B cell (primary cell): ENCODE measurements around the gene FRMD7. TPM values are rescaled to one million over a fixed set of nuclear protein-coding genes. Genes with fewer than 3 reads are reported as not detected.

ENCODE experiments used
- ATAC-seq: fragments of 200-7000 bp; cut with Tn5 transposase; one replicate; pipeline ENCODE4 v1.10.0; 2021; ENCODE audit warnings: low read depth, mild to moderate bottlenecking, moderate number of reproducible peaks, moderate library complexity
- CTCF ChIA-PET: fragments of 350-600 bp; sonication (Branson Sonifier 250); formaldehyde crosslinking; loops from one replicate; lab custom pipeline; 2021; ENCODE audit warnings: antibody characterized with exemption, inconsistent platforms; lab: Charles Lee
- POLR2A ChIA-PET: fragments of 350-600 bp; sonication (Branson Sonifier 250); formaldehyde crosslinking; loops from one replicate; lab custom pipeline; 2021; ENCODE audit warnings: antibody characterized with exemption; lab: Charles Lee
- DNase-seq: peaks from one replicate; pipeline ENCODE4 v3.0.0; 2013
- H2AFZ ChIP-seq: 2 replicates; pipeline ENCODE4 v1.6.1; 2012; ENCODE audit warnings: mild to moderate bottlenecking, low read depth, low read length; ENCODE audit not compliant: insufficient read depth, poor library complexity, severe bottlenecking
- H3K27ac ChIP-seq, 2 donors: 1 replicate in 1 of 2; 2 replicates in 1 of 2; pipeline ENCODE4 v1.5.1; 2012 to 2013; ENCODE audit warnings: low read length in 2 of 2, mild to moderate bottlenecking in 2 of 2, moderate library complexity in 1 of 2
- H3K27me3 ChIP-seq, 4 experiments: fragments of 200-600 bp in 1 of 4; sonication (generic) in 1 of 4; replicated peaks in 1 of 4; 1 replicate in 2 of 4; 2 replicates in 2 of 4; pipeline versions ENCODE4 v1.6.1 to v1.7.0; 2013 to 2016; ENCODE audit warnings: low read length in 3 of 4, mild to moderate bottlenecking in 2 of 4, mixed read lengths in 1 of 4, moderate library complexity in 1 of 4; ENCODE audit not compliant: insufficient read depth in 4 of 4, control insufficient read depth in 3 of 4; ENCODE audit errors: control extremely low read depth in 1 of 4
- H3K36me3 ChIP-seq, 2 experiments: replicated peaks in 1 of 2; 1 replicate in 1 of 2; 2 replicates in 1 of 2; pipeline versions ENCODE4 v1.6.1 to v1.7.1; 2013; ENCODE audit warnings: low read length in 1 of 2; ENCODE audit not compliant: insufficient read depth in 2 of 2, control insufficient read depth in 1 of 2; ENCODE audit errors: control extremely low read depth in 1 of 2, extremely low read depth in 1 of 2
- H3K4me1 ChIP-seq, 2 donors: fragments of 200-600 bp in 1 of 2; sonication (generic) in 1 of 2; 1 replicate in 1 of 2; 2 replicates in 1 of 2; pipeline versions ENCODE4 v1.5.1 to v1.6.1; 2013 to 2017; ENCODE audit warnings: low read length in 2 of 2; ENCODE audit not compliant: control insufficient read depth in 2 of 2, insufficient read depth in 2 of 2
- H3K4me2 ChIP-seq: replicated peaks from 2 replicates; pipeline ENCODE3; 2012; ENCODE audit warnings: mild to moderate bottlenecking, low read depth, low read length; ENCODE audit not compliant: poor library complexity, severe bottlenecking
- H3K4me3 ChIP-seq, 5 experiments: fragments of 200-600 bp in 1 of 5; sonication (generic) in 1 of 5; 1 replicate in 3 of 5; 2 replicates in 2 of 5; pipeline versions ENCODE4 v1.5.1 to v1.7.0; 2011 to 2016; ENCODE audit warnings: low read length in 4 of 5, mild to moderate bottlenecking in 4 of 5, low read depth in 2 of 5, control low read depth in 1 of 5, moderate library complexity in 1 of 5; ENCODE audit not compliant: insufficient read depth in 1 of 5; ENCODE audit errors: control extremely low read depth in 1 of 5, extremely low read depth in 1 of 5
- H3K79me2 ChIP-seq: fragments of 200-600 bp; sonication (generic); one replicate; pipeline ENCODE4 v1.6.0; 2016; ENCODE audit warnings: low read length; ENCODE audit not compliant: control insufficient read depth, insufficient read depth
- H3K9ac ChIP-seq: fragments of 200-600 bp; sonication (generic); 2 replicates; pipeline ENCODE4 v1.6.1; 2017; ENCODE audit warnings: mild to moderate bottlenecking, low read length, moderate library complexity
- H3K9me3 ChIP-seq, 3 donors: one replicate each; pipeline versions ENCODE4 v1.6.1 to v1.7.1; 2013; ENCODE audit warnings: low read length in 2 of 3; ENCODE audit not compliant: control insufficient read depth in 2 of 3, insufficient read depth in 1 of 3; ENCODE audit errors: control extremely low read depth in 1 of 3
- H4K20me1 ChIP-seq: 2 replicates; pipeline ENCODE4 v1.6.0; 2012; ENCODE audit warnings: mild to moderate bottlenecking, low read length; ENCODE audit not compliant: insufficient read depth, control insufficient read depth, poor library complexity, severe bottlenecking
- H3K27ac Mint-ChIP-seq: one replicate; pipeline ENCODE4 v1.8.0; 2021; ENCODE audit warnings: mixed read lengths
- H3K27me3 Mint-ChIP-seq: one replicate; pipeline ENCODE4 v1.8.0; 2021; ENCODE audit warnings: mixed read lengths
- H3K4me1 Mint-ChIP-seq: one replicate; pipeline ENCODE4 v1.8.0; 2021; ENCODE audit warnings: mixed read lengths
- H3K4me3 Mint-ChIP-seq: one replicate; pipeline ENCODE4 v1.8.0; 2021; ENCODE audit warnings: mixed read lengths
- H3K9me3 Mint-ChIP-seq: one replicate; pipeline ENCODE4 v1.8.0; 2022; ENCODE audit warnings: mixed read lengths; ENCODE audit not compliant: insufficient read depth
- EZH2 ChIP-seq: IDR thresholded peaks from 2 replicates; pipeline ENCODE4 v1.6.1; 2012; ENCODE audit warnings: borderline replicate concordance, low read depth, mild to moderate bottlenecking, moderate library complexity, low read length; ENCODE audit not compliant: insufficient read depth, poor library complexity, severe bottlenecking
- WGBS: methylation state at CpG from one replicate; pipeline ENCODE4 v1.1.5; 2013; ENCODE audit warnings: missing lambda C conversion rate; ENCODE audit not compliant: insufficient coverage; 5-methylcytosine and 5-hydroxymethylcytosine counted together
- intact Hi-C: fragments of 100-400 bp; cut with micrococcal nuclease; formaldehyde crosslinking; loops from one replicate; pipeline ENCODE4 v1.10.0; 2022
- polyA plus RNA-seq: library from polyadenylated mRNA; depleted of rRNA; stranded (reverse); fragments of >200 nt; gene quantifications from 2 replicates; pipeline ENCODE4 v1.2.3, GENCODE V29; 2012
- total RNA-seq, 2 donors: library from RNA; stranded (reverse); fragments of 120-200 nt in 1 of 2; gene quantifications; 1 replicate in 1 of 2; 2 replicates in 1 of 2; pipeline versions ENCODE4 v1.2.3 to v1.2.4, GENCODE V29; 2013 to 2022
- TF ChIP-seq, protein P1 (sequence below): fragments of 200-600 bp; IDR thresholded peaks from one replicate; pipeline ENCODE4 v1.8.0; 2022; ENCODE audit warnings: antibody characterized with exemption, mild to moderate bottlenecking

The FRMD7 gene
- total and polyA plus RNA-seq, 2 donors (not counting 1 experiment from before 2014, with no cell fraction given) = not detected

DNA sequence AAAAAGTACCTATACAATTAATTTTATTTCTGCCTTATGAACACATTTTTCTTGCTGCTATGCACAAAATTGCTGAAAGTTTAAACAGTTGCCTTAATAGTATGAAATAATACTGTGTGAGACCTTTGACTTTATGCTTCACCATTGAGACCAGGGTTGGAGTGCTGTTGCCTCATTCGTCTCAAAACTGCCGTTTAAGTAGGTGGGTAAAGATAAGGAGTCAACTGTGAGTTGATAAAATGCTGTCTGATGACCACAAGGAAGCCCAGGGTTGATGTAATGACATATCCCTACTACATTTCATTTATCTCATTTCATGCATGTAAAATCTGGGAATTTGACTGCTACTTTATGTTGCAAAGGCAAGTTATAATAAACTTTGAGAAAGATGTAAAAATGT, 81.3 kb downstream of the FRMD7 start:
- Histone ChIP-seq H3K9me3 (no peaks in the 10 kb centered on the region), H3K36me3 (no peaks in the 10 kb centered on the region), H3K27ac (no peak overlapping the region), H3K79me2 (peaks cover 20% of the 10 kb centered on the region), H3K4me2 (no peak overlapping the region), H3K4me3 (no peak overlapping the region), H3K9ac (no peak overlapping the region), H4K20me1 (peaks cover 6% of the 10 kb centered on the region), H3K4me1 (peaks cover 0 to 5% of the 10 kb centered on the region in 2 donors), H3K27me3 (no peaks in the 10 kb centered on the region), H2AFZ (no peak overlapping the region)
- no CpG with 5 or more reads among the region's 2 CpGs for WGBS
- H3K9me3 Mint-ChIP-seq = no peaks in the 10 kb centered on the region
- no peak for TF ChIP-seq EZH2
- TF ChIP-seq, protein P1, sequence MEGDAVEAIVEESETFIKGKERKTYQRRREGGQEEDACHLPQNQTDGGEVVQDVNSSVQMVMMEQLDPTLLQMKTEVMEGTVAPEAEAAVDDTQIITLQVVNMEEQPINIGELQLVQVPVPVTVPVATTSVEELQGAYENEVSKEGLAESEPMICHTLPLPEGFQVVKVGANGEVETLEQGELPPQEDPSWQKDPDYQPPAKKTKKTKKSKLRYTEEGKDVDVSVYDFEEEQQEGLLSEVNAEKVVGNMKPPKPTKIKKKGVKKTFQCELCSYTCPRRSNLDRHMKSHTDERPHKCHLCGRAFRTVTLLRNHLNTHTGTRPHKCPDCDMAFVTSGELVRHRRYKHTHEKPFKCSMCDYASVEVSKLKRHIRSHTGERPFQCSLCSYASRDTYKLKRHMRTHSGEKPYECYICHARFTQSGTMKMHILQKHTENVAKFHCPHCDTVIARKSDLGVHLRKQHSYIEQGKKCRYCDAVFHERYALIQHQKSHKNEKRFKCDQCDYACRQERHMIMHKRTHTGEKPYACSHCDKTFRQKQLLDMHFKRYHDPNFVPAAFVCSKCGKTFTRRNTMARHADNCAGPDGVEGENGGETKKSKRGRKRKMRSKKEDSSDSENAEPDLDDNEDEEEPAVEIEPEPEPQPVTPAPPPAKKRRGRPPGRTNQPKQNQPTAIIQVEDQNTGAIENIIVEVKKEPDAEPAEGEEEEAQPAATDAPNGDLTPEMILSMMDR = no peak
- DNase-seq (no peak), ATAC-seq (no peak)
- H3K27ac Mint-ChIP-seq = no peak overlapping the region
- H3K4me3 Mint-ChIP-seq = no peak overlapping the region
- H3K27me3 Mint-ChIP-seq = no peaks in the 10 kb centered on the region
- ChIA-PET POLR2A (no interaction called here), CTCF (no interaction called here)
- intact Hi-C loops = no loop called here
- peaks cover 15% of the 10 kb centered on the region for H3K4me1 Mint-ChIP-seq

DNA sequence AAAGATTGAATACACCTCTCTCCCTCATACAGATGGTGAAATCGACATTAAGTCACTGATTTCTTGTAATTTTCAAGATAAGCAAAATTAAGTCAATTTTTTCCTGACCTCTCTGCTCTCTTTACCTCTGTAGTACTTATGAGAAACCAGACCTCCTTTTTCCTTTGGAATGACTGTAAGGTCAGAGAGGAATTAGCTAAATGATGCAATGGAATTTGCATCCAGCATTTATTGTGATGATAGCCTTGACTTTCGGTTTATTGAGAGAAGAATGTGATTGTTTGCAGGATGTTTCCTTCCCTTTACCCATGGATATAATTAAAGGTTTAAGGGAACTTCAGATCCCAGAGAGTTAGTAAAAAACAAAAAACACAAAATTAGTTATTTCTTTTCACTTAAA, 82.4 kb downstream of the FRMD7 start:
- H3K9ac ChIP-seq = no peak overlapping the region
- H3K9me3 ChIP-seq = no peaks in the 10 kb centered on the region
- ChIA-PET CTCF (no interaction called here), POLR2A (no interaction called here)
- H3K27me3 ChIP-seq = no peaks in the 10 kb centered on the region
- H3K4me3 ChIP-seq = no peak overlapping the region
- H2AFZ ChIP-seq = no peak overlapping the region
- H3K9me3 Mint-ChIP-seq = no peaks in the 10 kb centered on the region
- H3K4me1 ChIP-seq = peaks cover 0 to 5% of the 10 kb centered on the region in 2 donors
- DNase-seq (no peak), ATAC-seq (no peak)
- WGBS = no CpG with 5 or more reads among the region's 2 CpGs
- H3K79me2 ChIP-seq = peaks cover 20% of the 10 kb centered on the region
- H3K4me3 Mint-ChIP-seq = no peak overlapping the region
- TF ChIP-seq EZH2 = no peak
- TF ChIP-seq, protein P1 = no peak
- intact Hi-C loops = no loop called here
- no peaks in the 10 kb centered on the region for H3K27me3 Mint-ChIP-seq
- peaks cover 20% of the 10 kb centered on the region for H3K4me1 Mint-ChIP-seq
- H3K27ac ChIP-seq = no peak overlapping the region
- no peak overlapping the region for H3K27ac Mint-ChIP-seq
- peaks cover 6% of the 10 kb centered on the region for H4K20me1 ChIP-seq
- H3K36me3 ChIP-seq = no peaks in the 10 kb centered on the region
- H3K4me2 ChIP-seq = no peak overlapping the region
